Peyer's patch (tissue), 4 donors: ENCODE measurements around the gene CTNNA2. TPM values are rescaled to one million over a fixed set of nuclear protein-coding genes. Genes with fewer than 3 reads are reported as not detected.

Source experiments
- DNase-seq, 3 donors: peaks; one replicate each; pipeline ENCODE4 v3.0.0-alpha.2; 2017 to 2019
- H3K27ac ChIP-seq, 4 donors: fragments of 200-600 bp; sonication (generic); one replicate each; pipeline ENCODE4 v1.5.1; 2016 to 2019
- H3K27me3 ChIP-seq, 2 donors: fragments of 200-600 bp; sonication (generic); one replicate each; pipeline ENCODE4 v1.5.1; 2019
- H3K36me3 ChIP-seq, 3 donors: fragments of 200-600 bp; sonication (generic); one replicate each; pipeline ENCODE4 v1.5.1; 2016 to 2019
- H3K4me1 ChIP-seq, 4 donors: fragments of 200-600 bp; sonication (generic); one replicate each; pipeline ENCODE4 v1.5.1; 2016 to 2019
- H3K4me3 ChIP-seq, 4 donors: fragments of 200-600 bp; sonication (generic); 1 replicate in 3 of 4; 2 replicates in 1 of 4; pipeline ENCODE4 v1.5.1; 2016 to 2019; ENCODE audit warnings: mild to moderate bottlenecking in 1 of 4
- H3K9me3 ChIP-seq, 4 donors: fragments of 200-600 bp; sonication (generic); one replicate each; pipeline ENCODE4 v1.5.1; 2016 to 2019; ENCODE audit warnings: mild to moderate bottlenecking in 1 of 4
- CTCF ChIP-seq, 6 experiments: fragments of 450-650 bp in 4 of 6; fragments of 200-600 bp in 2 of 6; sonication (generic) in 1 of 6; IDR thresholded peaks; one replicate each; pipeline ENCODE4 v1.5.1; 2017 to 2019; ENCODE audit warnings: antibody characterized with exemption in 6 of 6, mild to moderate bottlenecking in 3 of 6, moderate library complexity in 1 of 6
- POLR2A ChIP-seq, 2 donors: fragments of 450-650 bp; IDR thresholded peaks; one replicate each; pipeline ENCODE4 v1.5.1; 2017; ENCODE audit warnings: antibody characterized with exemption in 2 of 2, mild to moderate bottlenecking in 2 of 2, moderate library complexity in 2 of 2
- total RNA-seq, 4 donors: library from RNA; depleted of rRNA; stranded (reverse); fragments of >200 nt; gene quantifications; one replicate each; pipeline ENCODE4 v1.1.0, GENCODE V29; 2016

Gene CTNNA2
- total RNA-seq, 4 donors from 2014 or later = 0.67 to 5.3 (median 0.88) TPM; not detected in 1

DNA sequence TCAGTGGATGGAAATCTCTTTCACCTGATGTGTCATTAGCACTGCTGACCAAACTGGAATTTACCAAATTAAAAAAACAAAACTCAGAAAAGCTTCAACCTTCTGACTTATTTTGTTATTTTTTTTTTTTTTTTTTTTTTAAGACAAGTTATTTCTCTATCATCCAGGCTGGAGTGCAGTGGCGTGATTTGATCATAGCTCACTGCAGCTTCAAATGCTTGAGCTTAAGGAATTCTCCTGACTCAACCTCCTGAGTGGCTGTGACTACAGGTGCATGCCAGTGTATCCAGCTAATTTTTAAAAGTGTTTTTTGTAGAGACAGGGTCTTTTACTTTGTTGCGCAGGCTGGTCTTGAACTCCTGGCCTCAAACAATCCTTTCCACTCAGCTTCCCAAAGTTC is 636.1 kb downstream of the CTNNA2 start:
- DNase-seq = no peak
- TF ChIP-seq CTCF (IDR thresholded peaks at IDR 0.05) (no peak), POLR2A (IDR thresholded peaks at IDR 0.05) (no peak)

GRCh38 chr2:80149991-80150390 is 637.1 kb downstream of the CTNNA2 start:
- Histone ChIP-seq H3K4me3 (no peak overlapping the region), H3K27me3 (no peaks in the 10 kb centered on the region), H3K36me3 (no peaks in the 10 kb centered on the region), H3K9me3 (no peaks in the 10 kb centered on the region), H3K27ac (no peak overlapping the region), H3K4me1 (peaks cover 0 to 5% (median 0%) of the 10 kb centered on the region in 4 donors)
- TF ChIP-seq POLR2A (IDR thresholded peaks at IDR 0.05) (no peak), CTCF (IDR thresholded peaks at IDR 0.05) (no peak)
- DNase-seq = no peak

More for the DNA sequence above, 636.1 kb downstream of the CTNNA2 start:
- H3K27me3 ChIP-seq = no peaks in the 10 kb centered on the region
- H3K4me1 ChIP-seq = peaks cover 0 to 5% (median 0%) of the 10 kb centered on the region in 4 donors
- H3K36me3 ChIP-seq = no peaks in the 10 kb centered on the region
- no peaks in the 10 kb centered on the region for H3K9me3 ChIP-seq
- no peak overlapping the region for H3K27ac ChIP-seq
- H3K4me3 ChIP-seq = no peak overlapping the region

- TF ChIP-seq POLR2A (IDR thresholded peaks at IDR 0.05) = no peak
- TF ChIP-seq CTCF (IDR thresholded peaks at IDR 0.05) = no peak
- no peaks in the 10 kb centered on the region for H3K9me3 ChIP-seq
- H3K27ac ChIP-seq = no peak overlapping the region
- H3K27me3 ChIP-seq = no peaks in the 10 kb centered on the region
- H3K4me3 ChIP-seq = no peak overlapping the region
- H3K36me3 ChIP-seq = no peaks in the 10 kb centered on the region
- no peaks in the 10 kb centered on the region for H3K4me1 ChIP-seq
- no peak for DNase-seq
These were observed 638.4 kb downstream of the CTNNA2 start for GRCh38 chr2:80151248-80151647.

- Histone ChIP-seq H3K4me3 (no peak overlapping the region), H3K9me3 (no peaks in the 10 kb centered on the region), H3K27me3 (no peaks in the 10 kb centered on the region), H3K4me1 (no peaks in the 10 kb centered on the region), H3K36me3 (no peaks in the 10 kb centered on the region), H3K27ac (no peak overlapping the region)
- no peak for TF ChIP-seq POLR2A (IDR thresholded peaks at IDR 0.05)
- TF ChIP-seq CTCF (IDR thresholded peaks at IDR 0.05) = no peak
- no peak for DNase-seq
These were observed 638.8 kb downstream of the CTNNA2 start for GRCh38 chr2:80151651-80152050.

GRCh38 chr2:80153151-80153550 is 640.3 kb downstream of the CTNNA2 start:
- H3K36me3 ChIP-seq = no peaks in the 10 kb centered on the region
- H3K27ac ChIP-seq = no peak overlapping the region
- no peak for DNase-seq
- TF ChIP-seq CTCF (IDR thresholded peaks at IDR 0.05) (no peak), POLR2A (IDR thresholded peaks at IDR 0.05) (no peak)
- no peaks in the 10 kb centered on the region for H3K27me3 ChIP-seq
- no peaks in the 10 kb centered on the region for H3K9me3 ChIP-seq
- no peaks in the 10 kb centered on the region for H3K4me1 ChIP-seq
- no peak overlapping the region for H3K4me3 ChIP-seq

DNA sequence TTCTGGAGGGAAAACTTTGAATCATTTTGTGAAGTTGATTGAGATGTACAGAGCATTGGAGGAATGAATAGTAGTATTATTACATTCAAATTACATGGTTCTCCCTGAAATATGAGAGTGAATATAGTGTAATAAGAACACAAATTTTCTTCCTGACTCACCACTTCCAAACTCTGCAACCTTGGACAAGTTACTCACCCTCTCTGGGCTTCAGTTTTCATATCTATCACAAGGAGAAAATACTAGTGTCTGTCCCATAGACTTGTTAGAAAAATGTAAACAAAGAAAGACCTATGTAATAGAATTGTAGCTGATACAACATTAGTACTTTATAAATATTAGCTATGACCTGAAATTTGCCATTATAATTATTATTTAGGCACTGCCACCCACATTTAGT is 640.9 kb downstream of the CTNNA2 start:
- H3K4me1 ChIP-seq = no peaks in the 10 kb centered on the region
- no peak for TF ChIP-seq POLR2A (IDR thresholded peaks at IDR 0.05)
- TF ChIP-seq CTCF (IDR thresholded peaks at IDR 0.05) = no peak
- no peaks in the 10 kb centered on the region for H3K36me3 ChIP-seq
- DNase-seq = no peak
- no peaks in the 10 kb centered on the region for H3K27me3 ChIP-seq
- no peak overlapping the region for H3K4me3 ChIP-seq
- no peaks in the 10 kb centered on the region for H3K9me3 ChIP-seq
- no peak overlapping the region for H3K27ac ChIP-seq
